Effector CD8-positive, alpha-beta T cell (primary cell): ENCODE data around the gene ELMO3.
A peak's percentile ranks its signal among the peaks of the same experiment; 100 is the strongest.

Experiments
- DNase-seq: peaks from one replicate; lab custom pipeline; 2025; lab: John Stamatoyannopoulos, UW

ELMO3 gene

DNA sequence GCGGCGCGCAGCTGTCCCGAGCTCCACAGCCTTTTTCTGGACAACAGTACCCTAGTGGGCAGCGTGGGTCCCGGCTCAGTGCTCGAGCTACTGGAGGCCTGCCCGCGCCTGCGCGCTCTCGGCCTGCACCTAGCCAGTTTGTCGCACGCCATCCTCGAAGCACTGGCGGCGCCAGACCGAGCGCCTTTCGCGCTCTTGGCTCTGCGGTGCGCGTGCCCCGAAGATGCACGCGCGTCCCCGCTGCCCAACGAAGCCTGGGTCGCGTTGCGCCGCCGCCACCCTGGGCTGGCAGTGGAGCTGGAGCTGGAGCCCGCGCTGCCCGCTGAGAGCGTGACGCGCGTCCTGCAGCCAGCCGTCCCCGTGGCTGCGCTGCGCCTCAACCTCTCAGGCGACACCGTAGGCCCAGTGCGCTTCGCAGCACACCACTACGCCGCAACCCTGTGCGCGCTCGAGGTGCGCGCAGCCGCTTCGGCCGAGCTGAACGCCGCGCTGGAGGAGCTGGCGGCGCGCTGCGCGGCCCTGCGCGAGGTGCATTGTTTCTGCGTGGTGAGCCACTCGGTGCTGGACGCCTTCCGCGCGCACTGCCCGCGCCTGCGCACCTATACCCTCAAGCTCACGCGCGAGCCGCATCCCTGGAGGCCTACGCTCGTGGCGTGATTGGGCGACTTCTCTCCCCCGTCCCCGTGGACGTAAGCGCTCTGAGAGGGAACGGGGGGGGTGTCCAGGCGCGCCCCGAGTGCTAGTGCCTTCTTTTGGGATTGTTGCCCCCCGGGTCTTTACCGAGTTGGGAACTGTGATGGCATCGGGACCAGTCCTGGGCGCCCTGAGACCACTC lies 35.5 kb upstream of the ELMO3 start:
- no peak for DNase-seq

DNA sequence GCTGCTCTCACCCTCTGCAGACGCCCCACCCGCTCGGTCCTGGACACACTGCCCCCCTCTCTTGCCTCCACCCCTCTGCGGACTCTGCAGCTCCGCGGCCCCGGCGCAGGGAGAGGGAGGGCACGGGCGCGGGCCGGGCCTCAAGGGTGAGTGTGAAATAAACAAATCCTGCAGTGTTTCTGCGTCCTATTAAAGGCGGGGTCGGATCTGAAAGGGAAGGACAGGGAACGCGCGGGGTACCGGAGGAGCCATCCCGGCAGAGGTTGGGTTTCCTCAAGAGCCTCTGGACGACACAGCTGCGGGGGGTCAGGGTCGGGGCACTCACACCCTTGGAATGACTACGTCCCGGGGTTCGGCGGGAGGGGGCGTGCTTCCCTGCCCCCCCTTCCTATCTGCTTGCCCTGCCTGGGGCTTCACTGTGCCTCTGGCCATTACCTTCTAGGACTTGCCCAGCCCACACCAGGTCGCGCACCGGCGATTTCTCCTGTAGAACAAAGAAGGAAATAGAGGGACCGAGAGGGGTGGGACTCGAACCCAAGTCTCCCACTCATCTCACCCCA lies 34.9 kb upstream of the ELMO3 start:
- DNase-seq = no peak

DNA sequence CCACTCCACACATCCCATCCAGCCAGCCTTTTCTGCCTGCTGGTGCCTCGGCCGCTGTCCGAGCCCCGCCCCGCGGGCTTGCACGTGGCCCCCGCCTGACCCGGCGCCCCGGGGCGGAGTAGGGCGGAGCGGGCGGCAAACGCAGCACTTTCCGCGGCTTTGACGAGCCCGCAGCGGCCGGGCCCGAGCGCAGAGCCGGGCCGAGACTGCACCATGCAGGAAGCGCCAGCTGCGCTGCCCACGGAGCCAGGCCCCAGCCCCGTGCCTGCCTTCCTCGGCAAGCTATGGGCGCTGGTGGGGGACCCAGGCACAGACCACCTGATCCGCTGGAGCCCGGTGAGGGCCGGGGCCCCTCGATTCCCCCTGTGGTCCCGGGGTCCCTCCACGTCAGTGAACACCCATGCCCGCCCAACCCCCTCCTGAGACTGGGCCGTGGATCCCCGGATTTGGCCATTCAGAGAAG lies 34.3 kb upstream of the ELMO3 start, which contains the start of gene HSF4:
HSF4 (plus strand) TSS at position 147 of the 463 bp plus-strand sequence; CDS start at position 214, 67 bp downstream.
- DNase-seq = no peak

DNA sequence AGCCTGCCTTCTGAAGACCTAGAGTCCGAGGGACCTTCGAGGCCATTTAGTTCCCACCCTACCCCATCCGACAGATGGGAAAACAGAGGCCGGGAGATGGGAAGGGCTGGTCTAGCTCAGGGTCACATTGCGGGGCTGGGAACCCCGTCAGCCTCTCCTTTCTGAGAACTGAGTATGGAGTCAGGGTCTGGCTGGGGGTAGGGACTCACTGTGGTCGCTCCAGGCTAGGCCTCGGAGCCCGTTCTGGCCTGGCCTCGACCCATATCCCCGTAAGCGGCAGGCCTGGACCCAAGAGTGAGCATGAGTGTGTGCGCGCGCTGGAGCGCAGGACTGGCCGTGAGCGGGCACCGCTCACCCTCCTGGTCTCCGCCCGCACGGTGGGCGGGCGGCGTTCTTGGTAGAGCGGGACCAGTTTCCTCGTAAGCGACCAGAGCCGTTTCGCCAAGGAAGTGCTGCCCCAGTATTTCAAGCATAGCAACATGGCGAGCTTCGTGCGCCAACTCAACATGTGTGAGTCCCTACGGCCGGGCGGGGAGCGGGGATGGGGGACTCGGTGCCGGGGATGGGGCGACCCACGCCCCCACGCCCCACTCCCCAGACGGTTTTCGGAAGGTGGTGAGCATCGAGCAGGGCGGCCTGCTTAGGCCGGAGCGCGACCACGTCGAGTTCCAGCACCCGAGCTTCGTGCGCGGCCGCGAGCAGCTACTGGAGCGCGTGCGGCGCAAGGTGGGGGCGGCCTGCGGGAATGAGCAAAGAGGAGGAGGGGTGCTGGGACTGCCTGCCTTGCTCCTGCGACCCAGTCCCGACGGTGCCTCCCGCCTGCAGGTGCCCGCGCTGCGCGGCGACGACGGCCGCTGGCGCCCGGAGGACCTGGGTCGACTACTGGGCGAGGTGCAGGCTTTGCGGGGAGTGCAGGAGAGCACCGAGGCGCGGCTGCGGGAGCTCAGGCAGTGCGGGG lies 33.5 kb upstream of the ELMO3 start:
- DNase-seq = no peak

DNA sequence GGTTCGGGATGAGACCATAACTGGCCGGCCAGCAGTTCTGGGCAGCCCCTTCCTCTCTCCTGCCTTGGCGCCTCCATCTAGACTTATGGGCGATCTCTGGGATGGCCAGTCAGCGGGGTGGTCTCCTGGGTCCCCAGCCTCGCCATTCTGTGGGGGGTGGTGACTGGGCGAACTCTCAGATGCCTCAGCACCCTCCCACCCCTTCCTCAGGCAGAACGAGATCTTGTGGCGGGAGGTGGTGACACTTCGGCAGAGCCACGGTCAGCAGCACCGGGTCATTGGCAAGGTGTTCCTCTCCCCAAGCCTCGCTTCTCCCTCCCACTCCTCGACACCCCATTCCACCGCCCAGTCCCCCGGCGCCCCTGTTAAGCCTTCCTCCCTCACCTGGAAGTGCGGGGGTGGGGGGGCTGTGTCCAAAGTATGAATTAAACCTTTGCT lies 32.8 kb upstream of the ELMO3 start:
- DNase-seq = no peak

DNA sequence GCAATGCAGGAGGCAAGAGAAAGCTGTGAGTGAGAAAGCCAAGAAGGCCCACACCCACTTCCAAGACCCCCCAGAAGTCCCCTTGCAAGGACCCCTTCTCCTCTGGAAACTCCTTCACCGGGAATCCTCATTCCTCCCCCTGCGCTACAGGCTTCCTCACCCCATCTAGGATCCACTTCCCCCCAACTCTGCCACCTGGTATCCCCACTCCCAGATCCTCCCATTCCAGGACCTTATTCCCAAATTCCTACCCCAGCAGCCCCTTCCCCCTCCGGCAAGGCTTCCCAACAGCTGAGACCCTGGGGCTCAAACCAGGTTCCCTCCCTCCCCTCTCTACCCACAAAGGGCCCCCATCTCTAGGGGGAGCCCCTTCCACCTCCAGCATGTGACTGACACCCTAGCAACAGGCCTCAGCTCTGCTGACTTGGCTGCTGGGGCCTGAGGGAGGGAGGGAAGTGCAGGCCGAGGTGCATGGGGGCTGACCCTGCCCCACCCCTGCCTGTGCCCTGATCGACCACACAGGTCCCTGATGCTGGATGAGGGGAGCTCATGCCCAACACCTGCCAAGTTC lies 32.2 kb upstream of the ELMO3 start:
- DNase-seq = no peak

DNA sequence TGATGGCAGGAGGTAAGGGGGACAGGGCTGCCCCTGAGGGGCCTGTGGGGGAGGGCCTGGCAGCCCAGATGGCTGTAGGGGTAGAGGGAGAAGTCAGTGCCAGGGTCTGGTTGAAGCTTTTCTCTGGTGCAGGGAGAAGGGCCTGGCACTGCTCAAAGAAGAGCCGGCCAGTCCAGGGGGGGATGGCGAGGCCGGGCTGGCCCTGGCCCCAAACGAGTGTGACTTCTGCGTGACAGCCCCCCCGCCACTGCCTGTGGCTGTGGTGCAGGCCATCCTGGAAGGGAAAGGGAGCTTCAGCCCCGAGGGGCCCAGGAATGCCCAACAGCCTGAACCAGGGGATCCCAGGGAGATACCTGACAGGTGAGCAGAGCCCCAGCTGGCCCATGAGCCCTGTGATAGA lies 31.3 kb upstream of the ELMO3 start:
- DNase-seq = no peak

DNA sequence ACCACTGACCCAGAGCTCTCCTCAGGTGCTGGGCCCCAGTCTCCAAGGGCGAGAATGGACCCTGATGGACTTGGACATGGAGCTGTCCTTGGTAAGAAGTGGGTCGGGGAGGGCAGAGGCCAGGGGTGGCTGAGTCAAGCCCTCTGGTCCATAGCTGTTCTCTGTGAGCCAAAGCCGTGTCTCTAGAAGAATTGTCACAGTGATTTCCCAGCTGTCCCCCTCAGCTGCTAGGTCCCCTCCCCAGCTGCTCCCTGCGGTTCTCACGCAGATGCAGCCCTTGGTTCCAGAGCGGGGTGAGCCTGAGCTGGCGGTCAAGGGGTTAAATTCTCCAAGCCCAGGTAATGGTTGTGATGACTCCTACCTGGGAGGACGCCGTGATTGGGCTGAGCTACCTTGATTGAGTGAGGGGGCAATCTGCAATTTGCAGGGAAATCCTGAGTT lies 29.9 kb upstream of the ELMO3 start:
- DNase-seq = no peak

DNA sequence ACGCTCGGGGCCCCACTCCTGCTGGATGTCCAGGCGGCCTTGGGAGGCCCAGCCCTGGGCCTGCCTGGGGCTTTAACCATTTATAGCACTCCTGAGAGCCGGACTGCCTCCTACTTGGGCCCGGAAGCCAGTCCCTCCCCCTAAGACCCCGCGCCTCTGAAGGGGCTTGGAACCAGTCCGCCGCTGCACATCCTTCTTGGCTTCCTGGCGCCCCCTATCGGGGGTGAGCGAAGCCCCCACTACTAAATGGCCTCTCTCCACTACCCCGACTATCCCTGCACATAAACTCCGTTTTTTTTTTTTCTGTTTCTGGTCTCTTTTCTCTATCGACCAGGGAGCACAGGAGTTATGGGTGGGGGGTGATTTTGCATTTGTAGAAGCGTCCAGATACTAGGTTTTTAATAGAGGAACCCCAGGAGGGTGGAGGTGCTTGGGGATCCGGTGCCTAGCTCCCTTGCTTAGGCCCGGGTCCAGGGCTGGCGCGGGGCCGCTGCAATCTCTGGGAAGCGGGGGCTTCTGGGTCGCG lies 29.2 kb upstream of the ELMO3 start:
- peak; percentile 32 for DNase-seq

DNA sequence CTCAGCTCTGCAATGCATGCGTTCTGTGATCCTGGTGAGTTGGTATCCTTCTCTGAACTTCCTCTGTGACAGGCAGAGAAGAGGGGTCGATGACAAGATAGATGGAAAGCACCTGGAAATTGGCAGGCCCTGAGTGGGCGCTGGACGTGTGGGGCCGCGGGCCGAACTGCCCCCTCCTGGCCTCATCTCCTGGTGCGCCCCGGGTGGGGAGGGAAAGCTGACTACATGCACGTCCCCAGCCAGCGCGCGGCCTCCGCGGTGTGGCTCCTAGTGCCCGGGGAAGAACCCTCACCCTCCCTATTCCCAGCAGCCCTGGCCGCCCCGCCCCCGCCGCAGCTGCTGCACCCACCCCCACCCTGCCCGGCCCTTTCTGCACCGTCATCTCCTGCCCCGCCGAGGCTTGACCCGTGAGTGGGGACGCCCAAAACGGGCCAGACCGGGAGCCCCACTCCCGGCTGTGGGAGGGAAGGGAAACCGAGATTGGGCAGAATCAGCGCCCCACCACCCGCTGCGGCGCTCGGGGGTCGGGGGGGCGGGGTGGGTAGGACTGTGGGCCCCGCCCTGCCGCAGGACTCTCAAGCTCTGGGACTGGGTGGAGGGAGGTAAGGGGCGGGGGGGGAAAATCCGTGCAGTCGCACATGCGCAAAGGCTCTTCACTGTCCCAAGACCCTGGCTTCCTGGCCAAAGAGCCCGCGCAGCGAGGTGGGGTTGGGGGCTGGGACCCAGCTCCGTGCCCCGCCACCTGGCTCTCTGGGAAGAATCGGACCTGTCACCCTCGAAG lies 28.6 kb upstream of the ELMO3 start, which contains the start of gene NOL3:
NOL3 (plus strand) TSS at position 371 of the 781 bp plus-strand sequence.
- no peak for DNase-seq

DNA sequence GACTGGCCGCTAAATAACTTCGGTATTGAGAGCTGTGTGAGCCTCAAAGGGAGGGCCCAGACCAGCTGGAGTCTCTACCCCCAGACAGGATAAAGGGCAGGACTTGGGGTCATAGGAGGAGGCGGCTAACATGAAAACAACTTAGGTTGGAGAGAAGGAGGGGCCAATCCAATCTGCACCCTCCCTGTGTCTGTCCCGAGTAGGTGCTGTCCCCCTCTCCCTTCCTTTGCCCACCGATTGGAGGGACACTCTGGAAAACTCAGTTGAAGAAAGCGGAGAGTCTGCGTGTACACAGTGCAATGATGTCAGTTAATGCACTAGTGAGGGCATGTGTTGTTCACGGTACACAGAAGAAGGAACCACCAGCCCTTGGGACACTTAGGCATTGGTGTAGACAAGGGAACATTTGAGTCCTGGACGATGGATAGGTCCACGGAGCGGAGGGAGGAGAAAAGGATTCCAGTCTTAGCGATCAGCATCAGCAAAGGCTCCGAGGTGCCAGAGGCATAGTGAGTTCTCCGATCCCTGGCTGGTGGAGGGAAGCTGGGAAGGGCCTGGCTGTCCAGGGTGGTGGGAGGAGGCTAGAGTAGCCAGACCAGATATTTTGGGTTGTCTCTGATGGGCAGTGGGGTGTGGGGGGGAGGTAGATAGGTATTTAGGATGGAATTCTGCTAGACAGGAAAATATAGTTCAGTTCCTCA lies 27.8 kb upstream of the ELMO3 start:
- DNase-seq = no peak

DNA sequence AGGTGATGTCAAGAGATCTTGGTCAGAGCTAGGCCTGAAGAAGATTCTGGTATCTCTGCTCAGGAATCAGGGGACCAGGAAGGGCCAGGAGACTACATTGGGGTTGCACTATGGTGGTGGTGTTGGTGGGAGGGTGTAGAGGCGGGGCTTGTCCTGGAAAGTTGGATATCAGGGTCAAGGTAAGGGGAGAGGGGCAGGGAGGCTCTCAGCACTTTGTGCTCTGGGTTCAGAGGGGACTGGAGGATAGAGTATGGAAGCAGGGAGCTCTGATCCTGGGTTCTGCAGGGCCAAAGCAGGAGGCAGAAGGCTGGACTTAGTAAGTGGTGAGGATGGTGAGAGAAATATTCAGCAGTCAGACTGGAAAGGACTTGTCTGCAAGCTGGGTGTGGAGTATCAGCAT lies 25.6 kb upstream of the ELMO3 start:
- no peak for DNase-seq

DNA sequence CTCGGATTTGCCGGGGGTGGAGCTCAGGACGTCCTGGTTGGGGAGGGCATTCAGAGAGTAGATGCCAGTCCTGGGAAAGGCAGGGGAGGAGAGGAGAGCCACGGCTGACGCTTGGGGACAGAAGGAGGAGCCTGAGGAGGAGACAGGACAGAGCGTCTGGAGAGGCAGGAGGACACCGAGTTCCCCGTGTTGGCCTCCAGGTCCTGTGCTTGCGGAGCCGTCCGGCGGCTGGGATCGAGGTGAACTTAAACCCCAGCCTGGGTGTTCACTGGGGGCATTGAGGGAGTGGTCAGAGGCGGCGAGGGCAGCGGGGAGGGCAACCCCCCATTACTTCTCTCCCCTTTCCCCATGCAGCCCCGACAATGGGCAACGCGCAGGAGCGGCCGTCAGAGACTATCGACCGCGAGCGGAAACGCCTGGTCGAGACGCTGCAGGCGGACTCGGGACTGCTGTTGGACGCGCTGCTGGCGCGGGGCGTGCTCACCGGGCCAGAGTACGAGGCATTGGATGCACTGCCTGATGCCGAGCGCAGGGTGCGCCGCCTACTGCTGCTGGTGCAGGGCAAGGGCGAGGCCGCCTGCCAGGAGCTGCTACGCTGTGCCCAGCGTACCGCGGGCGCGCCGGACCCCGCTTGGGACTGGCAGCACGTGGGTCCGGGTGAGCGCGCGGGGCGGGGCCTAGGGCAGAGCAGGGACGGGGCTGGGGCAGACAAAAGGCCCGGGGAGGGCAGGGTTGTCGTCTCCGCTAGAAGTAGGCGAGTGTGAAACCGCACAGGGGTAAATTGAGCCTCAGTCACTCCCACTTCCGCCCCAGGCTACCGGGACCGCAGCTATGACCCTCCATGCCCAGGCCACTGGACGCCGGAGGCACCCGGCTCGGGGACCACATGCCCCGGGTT lies 24.9 kb upstream of the ELMO3 start:
- peak; percentile 30 for DNase-seq

DNA sequence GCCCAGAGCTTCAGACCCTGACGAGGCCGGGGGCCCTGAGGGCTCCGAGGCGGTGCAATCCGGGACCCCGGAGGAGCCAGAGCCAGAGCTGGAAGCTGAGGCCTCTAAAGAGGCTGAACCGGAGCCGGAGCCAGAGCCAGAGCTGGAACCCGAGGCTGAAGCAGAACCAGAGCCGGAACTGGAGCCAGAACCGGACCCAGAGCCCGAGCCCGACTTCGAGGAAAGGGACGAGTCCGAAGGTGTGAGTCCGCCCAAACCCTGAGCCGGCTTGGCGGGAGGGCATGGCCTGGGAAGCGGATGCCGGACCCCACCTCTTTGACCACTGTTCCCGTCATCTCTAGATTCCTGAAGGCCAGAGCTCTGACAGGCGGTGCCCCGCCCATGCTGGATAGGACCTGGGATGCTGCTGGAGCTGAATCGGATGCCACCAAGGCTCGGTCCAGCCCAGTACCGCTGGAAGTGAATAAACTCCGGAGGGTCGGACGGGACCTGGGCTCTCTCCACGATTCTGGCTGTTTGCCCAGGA lies 24.2 kb upstream of the ELMO3 start:
- DNase-seq = no peak

DNA sequence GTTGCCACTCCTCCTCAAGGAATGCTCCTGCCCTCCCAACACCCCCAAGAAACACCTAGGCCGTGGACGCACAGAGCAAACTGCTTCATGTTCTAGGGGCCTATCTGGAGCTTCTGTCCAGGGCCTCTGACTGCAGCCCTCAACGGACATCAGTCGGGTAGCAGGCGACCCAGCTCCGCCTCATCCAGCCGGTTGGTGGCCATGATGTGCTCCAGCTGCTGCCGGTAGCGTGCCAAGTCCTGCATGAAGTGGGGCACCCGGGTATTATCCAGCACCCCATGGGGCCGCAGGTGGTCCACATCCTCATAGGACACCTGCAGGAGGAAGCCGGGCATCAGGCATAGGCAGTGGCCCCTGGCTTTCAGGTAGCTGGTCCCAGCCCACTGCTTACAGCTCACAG lies 22.3 kb upstream of the ELMO3 start:
- DNase-seq = no peak

DNA sequence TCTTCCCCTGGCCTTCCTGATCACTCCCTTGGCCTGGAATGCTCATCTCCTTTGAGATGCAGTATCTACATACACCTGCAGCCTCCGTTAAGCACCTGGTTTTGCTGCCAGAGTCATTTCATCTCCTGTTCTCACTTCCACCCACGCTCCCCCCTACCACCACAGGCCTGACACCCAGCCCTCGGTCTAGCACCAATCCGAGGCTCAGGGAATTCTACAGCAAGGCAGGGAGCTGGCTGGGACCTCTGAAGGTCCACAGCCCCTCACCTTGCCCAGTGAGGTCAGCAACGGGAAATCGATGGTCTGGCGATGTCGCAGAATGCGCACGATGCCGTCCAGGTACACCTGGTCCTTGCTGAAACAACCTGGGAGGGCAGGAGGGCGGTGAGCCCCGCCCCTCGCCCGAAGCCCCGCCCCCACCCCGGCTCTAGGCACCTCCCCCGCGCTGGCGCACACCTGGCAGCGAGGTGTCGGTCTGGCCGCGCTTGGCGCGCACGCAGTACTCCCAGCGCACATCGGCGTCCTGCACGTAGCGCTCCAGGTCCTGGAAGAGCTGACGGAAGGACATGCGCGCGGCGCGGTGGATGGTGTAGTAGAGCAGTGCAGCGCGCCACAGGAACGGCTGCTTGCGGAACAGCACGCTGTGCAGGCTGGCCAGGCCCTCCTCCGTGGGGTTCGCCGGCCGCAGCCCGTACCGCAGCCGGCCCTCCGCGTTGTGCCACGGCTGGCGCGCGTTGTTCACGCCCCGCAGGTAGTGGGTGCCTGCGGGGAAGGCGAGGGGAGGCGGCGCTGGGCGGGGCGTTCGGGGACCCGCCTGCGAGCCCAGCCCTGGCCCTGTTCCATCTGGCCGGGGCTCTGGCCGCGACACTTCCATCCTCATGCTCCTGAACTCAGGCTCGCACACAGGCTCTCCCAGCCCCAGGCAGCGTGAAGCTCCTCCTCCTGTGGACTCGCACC lies 20.9 kb upstream of the ELMO3 start:
- DNase-seq = peak; percentile 18

DNA sequence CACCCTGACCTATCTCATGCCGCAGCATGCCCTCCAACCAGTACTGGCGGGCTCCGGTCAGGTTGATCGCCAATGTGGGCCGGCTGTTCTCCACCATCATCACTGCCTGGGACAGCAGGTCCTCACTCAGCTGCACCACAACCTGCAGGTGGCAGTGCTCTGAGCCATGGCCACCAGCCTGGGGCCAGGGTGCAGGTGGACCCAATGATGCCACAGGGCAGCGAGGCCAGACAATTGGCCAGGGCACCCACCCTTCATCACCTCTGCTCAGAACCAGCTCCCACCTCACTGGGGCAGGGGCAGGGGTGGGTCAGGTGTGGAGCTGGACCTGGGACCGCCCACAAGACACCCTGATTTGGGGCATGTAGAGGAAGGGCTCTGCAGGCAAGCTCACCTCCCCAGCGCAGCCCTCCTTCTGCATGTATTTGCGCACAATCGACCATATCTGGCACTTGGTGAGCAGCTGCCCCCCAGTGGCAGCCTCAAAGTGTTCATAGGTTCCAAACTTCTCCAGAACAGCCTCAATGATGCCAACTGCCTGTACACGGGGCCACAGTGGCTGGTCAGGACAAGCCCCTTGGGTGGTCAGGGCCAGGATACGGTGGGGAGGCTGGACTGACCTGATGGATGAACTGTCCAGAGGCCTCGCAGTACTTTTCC lies 19.4 kb upstream of the ELMO3 start:
- no peak for DNase-seq
